AG04449 (cell line): ENCODE results near the gene TLK2.
"Not testable (repeated sequence)": the region's sequence is repeated elsewhere in the genome, so short reads cannot be mapped to it uniquely, and the experiment has no call there.

Source experiments
- CTCF ChIA-PET: fragments of 350-600 bp; formaldehyde crosslinking; extraction: SDS; loops from one replicate; lab custom pipeline; 2021; ENCODE audit warnings: antibody characterized with exemption; lab: Yijun Ruan, JAX
- POLR2A ChIA-PET: fragments of 400-600, 350-600 bp; formaldehyde crosslinking; extraction: SDS; loops from one replicate; lab custom pipeline; 2020; ENCODE audit warnings: antibody characterized with exemption, inconsistent platforms; lab: Yijun Ruan, JAX
- DNase-seq: peaks from one replicate; pipeline ENCODE4 v3.0.0-alpha.2; 2010; ENCODE audit warnings: low read depth, low spot score
- H3K4me3 ChIP-seq: 2 replicates; pipeline ENCODE4 v1.5.1; 2011; ENCODE audit warnings: low read depth, mild to moderate bottlenecking, control low read depth, low read length
- TF ChIP-seq, protein P1 (sequence below): IDR thresholded peaks from one replicate; pipeline ENCODE4 v1.5.1; 2011; ENCODE audit warnings: mild to moderate bottlenecking, moderate library complexity, low read length, control low read depth, inconsistent platforms; ENCODE audit not compliant: insufficient read depth; ENCODE audit errors: missing control alignments

The TLK2 gene

GRCh38 chr17:62597920-62598319 lies 119.3 kb downstream of the TLK2 start:
- POLR2A ChIA-PET, result no interaction called here
- TF ChIP-seq, protein P1, sequence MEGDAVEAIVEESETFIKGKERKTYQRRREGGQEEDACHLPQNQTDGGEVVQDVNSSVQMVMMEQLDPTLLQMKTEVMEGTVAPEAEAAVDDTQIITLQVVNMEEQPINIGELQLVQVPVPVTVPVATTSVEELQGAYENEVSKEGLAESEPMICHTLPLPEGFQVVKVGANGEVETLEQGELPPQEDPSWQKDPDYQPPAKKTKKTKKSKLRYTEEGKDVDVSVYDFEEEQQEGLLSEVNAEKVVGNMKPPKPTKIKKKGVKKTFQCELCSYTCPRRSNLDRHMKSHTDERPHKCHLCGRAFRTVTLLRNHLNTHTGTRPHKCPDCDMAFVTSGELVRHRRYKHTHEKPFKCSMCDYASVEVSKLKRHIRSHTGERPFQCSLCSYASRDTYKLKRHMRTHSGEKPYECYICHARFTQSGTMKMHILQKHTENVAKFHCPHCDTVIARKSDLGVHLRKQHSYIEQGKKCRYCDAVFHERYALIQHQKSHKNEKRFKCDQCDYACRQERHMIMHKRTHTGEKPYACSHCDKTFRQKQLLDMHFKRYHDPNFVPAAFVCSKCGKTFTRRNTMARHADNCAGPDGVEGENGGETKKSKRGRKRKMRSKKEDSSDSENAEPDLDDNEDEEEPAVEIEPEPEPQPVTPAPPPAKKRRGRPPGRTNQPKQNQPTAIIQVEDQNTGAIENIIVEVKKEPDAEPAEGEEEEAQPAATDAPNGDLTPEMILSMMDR, result no peak
- CTCF ChIA-PET, result no interaction called here

GRCh38 chr17:62599964-62600657 lies 121.5 kb downstream of the TLK2 start:
- DNase-seq, result no peak
- ChIA-PET POLR2A (no interaction called here), CTCF (interaction anchor here (1.1 kb wide), 1 partner anchor 15 kb away, joined by 3 read pairs; no protein-coding TSS in a partner anchor)
- TF ChIP-seq, protein P1, result no peak
- H3K4me3 ChIP-seq, result no peak overlapping the region

More at GRCh38 chr17:62597920-62598319, 119.3 kb downstream of the TLK2 start:
- no peak overlapping the region for H3K4me3 ChIP-seq
- no peak for DNase-seq

DNA sequence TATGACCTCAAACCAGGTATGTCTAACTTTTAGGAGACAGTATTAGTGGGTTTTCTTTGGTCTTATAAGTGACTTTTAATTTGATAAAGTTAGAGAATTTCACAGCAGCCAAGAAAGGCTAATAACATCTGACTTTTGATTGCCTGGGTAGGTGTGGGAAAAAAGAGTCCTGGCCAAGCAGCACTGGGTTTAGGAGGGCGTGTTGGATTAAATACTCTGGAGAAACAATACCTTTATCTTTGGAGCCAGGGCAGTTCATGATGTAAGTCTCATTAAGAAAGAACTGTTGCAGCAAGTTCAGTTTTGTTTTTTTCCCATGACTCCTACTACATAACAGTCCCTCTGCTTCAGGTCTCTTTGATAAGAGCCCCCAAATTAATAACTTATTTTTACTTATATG lies 122.2 kb downstream of the TLK2 start:
- no peak for DNase-seq
- ChIA-PET POLR2A (no interaction called here), CTCF (interaction anchor here (1.1 to 1.2 kb wide), 2 partner anchors 13 to 16 kb away, joined by 3 to 4 read pairs; no protein-coding TSS in a partner anchor)
- no peak overlapping the region for H3K4me3 ChIP-seq
- TF ChIP-seq, protein P1, result no peak

GRCh38 chr17:62601471-62601870 lies 122.8 kb downstream of the TLK2 start:
- no peak overlapping the region for H3K4me3 ChIP-seq
- DNase-seq, result no peak
- ChIA-PET CTCF (interaction anchor here (1.2 kb wide), 1 partner anchor 12 kb away, joined by 4 read pairs; no protein-coding TSS in a partner anchor), POLR2A (no interaction called here)
- TF ChIP-seq, protein P1, result no peak

DNA sequence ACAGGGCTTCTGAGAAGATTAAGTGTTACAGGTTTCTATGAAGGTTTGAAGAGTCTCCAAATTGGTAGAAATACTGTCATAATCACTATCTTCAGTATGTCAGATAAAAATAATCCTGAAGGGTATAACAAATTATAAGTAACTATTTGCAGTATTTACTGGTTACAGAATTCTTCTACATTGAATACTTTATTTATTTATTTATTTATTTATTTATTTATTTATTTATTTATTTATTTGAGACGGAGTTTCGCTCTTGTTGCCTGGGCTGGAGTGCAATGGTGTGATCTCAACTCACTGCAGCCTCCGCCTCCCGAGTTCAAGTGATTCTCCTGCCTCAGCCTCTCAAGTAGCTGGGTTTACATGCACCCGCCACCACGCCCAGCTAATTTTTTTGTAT lies 125.2 kb downstream of the TLK2 start:
- CTCF ChIA-PET, result interaction anchor here (1.7 kb wide), 1 partner anchor 16 kb away, joined by 3 read pairs; no protein-coding TSS in a partner anchor
- DNase-seq, H3K4me3 ChIP-seq, POLR2A ChIA-PET: not testable (repeated sequence)

- H3K4me3 ChIP-seq, result no peak overlapping the region
- no peak for DNase-seq
- TF ChIP-seq, protein P1, result no peak
- ChIA-PET POLR2A (no interaction called here), CTCF (no interaction called here)
Measured at GRCh38 chr17:62605588-62605987, 127.0 kb downstream of the TLK2 start.
